Natural killer cell (primary cell): ENCODE data around the gene TUBAL3. TPM values are rescaled to one million over a fixed set of nuclear protein-coding genes. Genes with fewer than 3 reads are reported as not detected.

Experiments
- ATAC-seq, 3 donors: fragments of 150-1000 bp in 2 of 3; fragments of 200-7000 bp in 1 of 3; cut with Tn5 transposase; 1 replicate in 1 of 3; 2 replicates in 2 of 3; pipeline ENCODE4 v1.10.0; 2021; ENCODE audit warnings: mild to moderate bottlenecking in 2 of 3, moderate library complexity in 2 of 3
- DNase-seq, 2 donors: peaks; one replicate each; pipeline versions ENCODE4 v3.0.0 to v3.0.0-alpha.2; 2013 to 2021; ENCODE audit warnings: mixed read lengths in 1 of 2
- H3K27ac ChIP-seq: one replicate; pipeline ENCODE4 v1.5.1; 2013; ENCODE audit warnings: mild to moderate bottlenecking, low read length
- H3K27me3 ChIP-seq: one replicate; pipeline ENCODE4 v1.6.1; 2013; ENCODE audit warnings: low read length; ENCODE audit not compliant: control insufficient read depth, insufficient read depth
- H3K36me3 ChIP-seq: one replicate; pipeline ENCODE4 v1.6.1; 2013; ENCODE audit warnings: low read length; ENCODE audit not compliant: control insufficient read depth, insufficient read depth
- H3K4me1 ChIP-seq: one replicate; pipeline ENCODE4 v1.6.1; 2013; ENCODE audit warnings: low read length; ENCODE audit not compliant: control insufficient read depth, insufficient read depth
- H3K4me3 ChIP-seq: one replicate; pipeline ENCODE4 v1.5.1; 2013; ENCODE audit warnings: low read length
- H3K9me3 ChIP-seq: one replicate; pipeline ENCODE4 v1.6.1; 2013; ENCODE audit warnings: low read length; ENCODE audit not compliant: control insufficient read depth, insufficient read depth
- H3K27ac Mint-ChIP-seq, 2 donors: one replicate each; pipeline ENCODE4 v1.8.0; 2022; ENCODE audit warnings: mild to moderate bottlenecking in 2 of 2, mixed read lengths in 2 of 2, moderate library complexity in 1 of 2
- H3K27me3 Mint-ChIP-seq, 2 donors: one replicate each; pipeline ENCODE4 v1.8.0; 2022; ENCODE audit warnings: low read depth in 2 of 2, mixed read lengths in 2 of 2
- H3K36me3 Mint-ChIP-seq: one replicate; pipeline ENCODE4 v1.8.0; 2022; ENCODE audit warnings: mixed read lengths
- H3K4me1 Mint-ChIP-seq, 2 donors: one replicate each; pipeline ENCODE4 v1.8.0; 2022; ENCODE audit warnings: mixed read lengths in 2 of 2
- H3K4me3 Mint-ChIP-seq: one replicate; pipeline ENCODE4 v1.8.0; 2022; ENCODE audit warnings: mild to moderate bottlenecking, moderate library complexity, mixed read lengths
- H3K9me3 Mint-ChIP-seq, 2 donors: one replicate each; pipeline ENCODE4 v1.8.0; 2022; ENCODE audit warnings: mixed read lengths in 2 of 2
- CTCF ChIP-seq: fragments of 200-600 bp; IDR thresholded peaks from one replicate; pipeline ENCODE4 v1.8.0; 2022; ENCODE audit warnings: antibody characterized with exemption
- whole genome bisulfite sequencing: methylation state at CpG from one replicate; pipeline ENCODE4 v1.1.7; 2013; ENCODE audit warnings: missing lambda C conversion rate; ENCODE audit not compliant: insufficient coverage; 5-methylcytosine and 5-hydroxymethylcytosine counted together
- intact Hi-C: fragments of 100-400 bp; cut with micrococcal nuclease; formaldehyde crosslinking; loops from one replicate; pipeline ENCODE4 v1.14.2; 2022
- total RNA-seq, 4 donors: library from RNA; stranded (reverse); fragments of 120-200 nt in 1 of 4; gene quantifications; one replicate each; pipeline versions ENCODE4 v1.2.3 to v1.2.4, GENCODE V29; 2013 to 2022

The TUBAL3 gene
- total RNA-seq, 3 donors from 2014 or later (not counting 1 experiment from before 2014, with no cell fraction given), result not detected

- Mint-ChIP-seq H3K27ac (no peak overlapping the region), H3K4me1 (peaks cover 25 to 26% of the 10 kb centered on the region in 2 donors), H3K36me3 (no peaks in the 10 kb centered on the region), H3K9me3 (no peaks in the 10 kb centered on the region), H3K4me3 (no peak overlapping the region), H3K27me3 (no peaks in the 10 kb centered on the region)
- ATAC-seq (no peak), DNase-seq (no peak)
- no peaks in the 10 kb centered on the region for H3K9me3 ChIP-seq
- no peak overlapping the region for H3K27ac ChIP-seq
- intact Hi-C loops, result loop anchor here (1.0 to 5.0 kb wide), 2 partner anchors 252 to 495 kb away; partner anchors contain the start of gene AKR1C3
- 96% methylated on average over 4 of the region's 4 CpGs for WGBS
- H3K27me3 ChIP-seq, result no peaks in the 10 kb centered on the region
- H3K36me3 ChIP-seq, result no peaks in the 10 kb centered on the region
- TF ChIP-seq CTCF, result no peak
- no peak overlapping the region for H3K4me3 ChIP-seq
- H3K4me1 ChIP-seq, result peaks cover 4% of the 10 kb centered on the region
Measured at GRCh38 chr10:5343979-5344378, 60.6 kb downstream of the TUBAL3 start.

GRCh38 chr10:5343561-5343960 lies 61.1 kb downstream of the TUBAL3 start:
- Histone ChIP-seq H3K27me3 (no peaks in the 10 kb centered on the region), H3K9me3 (no peaks in the 10 kb centered on the region), H3K4me1 (peaks cover 4% of the 10 kb centered on the region), H3K27ac (no peak overlapping the region), H3K4me3 (no peak overlapping the region), H3K36me3 (no peaks in the 10 kb centered on the region)
- peak; percentile 44 for TF ChIP-seq CTCF
- intact Hi-C loops, result loop anchor here (1.0 to 5.0 kb wide), 2 partner anchors 251 to 494 kb away; partner anchors contain the start of gene AKR1C3
- no peaks in the 10 kb centered on the region for H3K9me3 Mint-ChIP-seq
- ATAC-seq (peak; percentile 71 to 89 (median 81)), DNase-seq (peak in 1 of 2 donors; percentile 44)
- H3K36me3 Mint-ChIP-seq, result no peaks in the 10 kb centered on the region
- H3K4me1 Mint-ChIP-seq, result peaks cover 25 to 27% of the 10 kb centered on the region in 2 donors
- H3K27me3 Mint-ChIP-seq, result no peaks in the 10 kb centered on the region
- WGBS, result 41% methylated on average over 4 of the region's 4 CpGs
- no peak overlapping the region for H3K4me3 Mint-ChIP-seq
- H3K27ac Mint-ChIP-seq, result peak overlapping the region in 1 of 2 donors; percentile 29

Other genes with a start within 250 kb of the TUBAL3 start
- 1 to 10 TPM; 4.1 to 7.2 (median 4.1) TPM for gene AKR1C8, start 219.7 kb downstream of the TUBAL3 start, total RNA-seq
- gene AKR1C4, start 208.0 kb downstream of the TUBAL3 start, total RNA-seq, result not detected
- gene UCN3, start 39.9 kb downstream of the TUBAL3 start, total RNA-seq, result not detected
- 10 to 100 TPM; 10.4 to 17.9 (median 13.8) TPM for gene NET1, start 7.7 kb upstream of the TUBAL3 start, total RNA-seq
- gene CALML5, start 94.7 kb upstream of the TUBAL3 start, total RNA-seq, result not detected
- not detected for gene CALML3, start 120.1 kb upstream of the TUBAL3 start, total RNA-seq